ENCODE data around the gene HSP90B1. TPM values are rescaled to one million over a fixed set of nuclear protein-coding genes. Genes with fewer than 3 reads are reported as not detected.
A peak's percentile ranks its signal among the peaks of the same experiment; 100 is the strongest.

HSP90B1 gene
- total and polyA plus RNA-seq, 7 donors, result 50.5 to 528 (median 217) TPM

DNA sequence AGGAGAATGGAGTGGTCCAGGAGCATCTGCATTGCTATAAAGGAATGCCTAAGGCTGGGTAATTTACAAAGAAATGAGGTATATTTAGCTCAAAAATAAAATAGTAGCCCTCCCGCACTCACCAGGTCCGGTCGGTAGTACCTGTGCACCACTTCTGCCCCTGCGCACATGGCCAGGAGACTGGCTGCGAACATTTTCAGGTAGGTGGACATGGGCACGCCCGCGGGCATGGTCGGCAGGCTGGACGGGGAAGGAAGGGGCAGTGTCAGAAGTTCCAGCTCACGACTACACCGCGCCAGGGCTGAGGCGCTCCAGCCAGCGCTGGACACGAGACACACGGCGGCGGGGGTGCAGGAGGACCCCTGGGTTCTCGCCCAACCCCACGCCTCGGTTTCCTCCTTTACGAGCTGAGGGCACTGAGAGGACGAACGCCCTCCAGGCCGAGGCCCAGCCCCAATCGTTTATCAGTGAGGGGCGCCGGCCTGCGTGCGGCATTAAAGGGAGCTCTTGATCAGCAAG is 26.4 kb downstream of the HSP90B1 start:
- no peak for DNase-seq
- H3K4me1 ChIP-seq, result peaks cover 0 to 25% (median 21%) of the 10 kb centered on the region in 4 donors
- no peaks in the 10 kb centered on the region for H3K9me3 ChIP-seq
- peaks cover 5 to 30% (median 8%) of the 10 kb centered on the region in 4 donors for H3K36me3 ChIP-seq
- no peaks in the 10 kb centered on the region for H3K27me3 ChIP-seq
- H3K4me3 ChIP-seq, result peak overlapping the region; percentile 62 to 94 (median 68)
- intact Hi-C loops (cut with DNase I), result loop anchor here (1.0 to 2.0 kb wide), 2 partner anchors 9 to 26 kb away; partner anchors contain the start of genes HSP90B1 and TDG
- WGBS, 2 donors, result 0 to 1% methylated on average over 31 of the region's 31 CpGs
- H3K27ac ChIP-seq, result peak overlapping the region; percentile 88 to 91 (median 90)
- no peak for TF ChIP-seq POLR2AphosphoS5 (IDR thresholded peaks at IDR 0.05)
- TF ChIP-seq EP300 (IDR thresholded peaks at IDR 0.05), result no peak
- TF ChIP-seq, protein P1, sequence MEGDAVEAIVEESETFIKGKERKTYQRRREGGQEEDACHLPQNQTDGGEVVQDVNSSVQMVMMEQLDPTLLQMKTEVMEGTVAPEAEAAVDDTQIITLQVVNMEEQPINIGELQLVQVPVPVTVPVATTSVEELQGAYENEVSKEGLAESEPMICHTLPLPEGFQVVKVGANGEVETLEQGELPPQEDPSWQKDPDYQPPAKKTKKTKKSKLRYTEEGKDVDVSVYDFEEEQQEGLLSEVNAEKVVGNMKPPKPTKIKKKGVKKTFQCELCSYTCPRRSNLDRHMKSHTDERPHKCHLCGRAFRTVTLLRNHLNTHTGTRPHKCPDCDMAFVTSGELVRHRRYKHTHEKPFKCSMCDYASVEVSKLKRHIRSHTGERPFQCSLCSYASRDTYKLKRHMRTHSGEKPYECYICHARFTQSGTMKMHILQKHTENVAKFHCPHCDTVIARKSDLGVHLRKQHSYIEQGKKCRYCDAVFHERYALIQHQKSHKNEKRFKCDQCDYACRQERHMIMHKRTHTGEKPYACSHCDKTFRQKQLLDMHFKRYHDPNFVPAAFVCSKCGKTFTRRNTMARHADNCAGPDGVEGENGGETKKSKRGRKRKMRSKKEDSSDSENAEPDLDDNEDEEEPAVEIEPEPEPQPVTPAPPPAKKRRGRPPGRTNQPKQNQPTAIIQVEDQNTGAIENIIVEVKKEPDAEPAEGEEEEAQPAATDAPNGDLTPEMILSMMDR (IDR thresholded peaks at IDR 0.05), result no peak
- no peak for TF ChIP-seq POLR2A (IDR thresholded peaks at IDR 0.05)

GRCh38 chr12:103957865-103958388 is 27.7 kb downstream of the HSP90B1 start:
- no peaks in the 10 kb centered on the region for H3K9me3 ChIP-seq
- intact Hi-C loops (cut with DNase I), result loop anchor here (1.0 to 2.0 kb wide), 2 partner anchors 7 to 27 kb away; partner anchors contain the start of genes HSP90B1 and TDG
- peaks cover 2 to 16% (median 5%) of the 10 kb centered on the region in 4 donors for H3K36me3 ChIP-seq
- no peak for DNase-seq
- 84 to 88% methylated on average over 7 of the region's 7 CpGs for WGBS, 2 donors
- H3K4me1 ChIP-seq, result peaks cover 0 to 32% (median 21%) of the 10 kb centered on the region in 4 donors
- no peaks in the 10 kb centered on the region for H3K27me3 ChIP-seq
- peak overlapping the region; percentile 88 to 91 (median 90) for H3K27ac ChIP-seq
- peak overlapping the region; percentile 62 to 94 (median 68) for H3K4me3 ChIP-seq
- TF ChIP-seq, protein P1 (IDR thresholded peaks at IDR 0.05), result no peak
- TF ChIP-seq POLR2A (IDR thresholded peaks at IDR 0.05) (no peak), EP300 (IDR thresholded peaks at IDR 0.05) (no peak), POLR2AphosphoS5 (IDR thresholded peaks at IDR 0.05) (no peak)

- no peak overlapping the region for H3K4me3 ChIP-seq
Observed at GRCh38 chr12:103958621-103959020, 28.4 kb downstream of the HSP90B1 start.

GRCh38 chr12:103960616-103961227 is 30.5 kb downstream of the HSP90B1 start:
- peaks cover 0 to 40% (median 22%) of the 10 kb centered on the region in 4 donors for H3K4me1 ChIP-seq
- H3K36me3 ChIP-seq, result no peaks in the 10 kb centered on the region
- H3K4me3 ChIP-seq, result no peak overlapping the region
- H3K9me3 ChIP-seq, result no peaks in the 10 kb centered on the region
- whole genome bisulfite sequencing, 2 donors, result 20 to 64% methylated on average over 7 of the region's 7 CpGs
- DNase-seq, result no peak
- H3K27me3 ChIP-seq, result no peaks in the 10 kb centered on the region
- TF ChIP-seq EP300 (IDR thresholded peaks at IDR 0.05) (no peak), POLR2A (IDR thresholded peaks at IDR 0.05) (no peak), POLR2AphosphoS5 (IDR thresholded peaks at IDR 0.05) (no peak)
- TF ChIP-seq, protein P1 (IDR thresholded peaks at IDR 0.05), result no peak
- intact Hi-C loops (cut with DNase I), result no loop called here
- H3K27ac ChIP-seq, result no peak overlapping the region

More at GRCh38 chr12:103958621-103959020, 28.4 kb downstream of the HSP90B1 start:
- Histone ChIP-seq H3K9me3 (no peaks in the 10 kb centered on the region), H3K27me3 (no peaks in the 10 kb centered on the region), H3K36me3 (peaks cover 0 to 9% (median 0%) of the 10 kb centered on the region in 4 donors), H3K4me1 (peaks cover 0 to 38% (median 21%) of the 10 kb centered on the region in 4 donors), H3K27ac (peak overlapping the region in 1 of 4 donors; percentile 91)
- no peak for DNase-seq
- TF ChIP-seq EP300 (IDR thresholded peaks at IDR 0.05), result no peak
- TF ChIP-seq, protein P1 (IDR thresholded peaks at IDR 0.05), result no peak
- TF ChIP-seq POLR2A (IDR thresholded peaks at IDR 0.05), result no peak
- TF ChIP-seq POLR2AphosphoS5 (IDR thresholded peaks at IDR 0.05), result no peak
- 14 to 69% methylated on average over 1 of the region's 1 CpG for WGBS, 2 donors
- intact Hi-C loops (cut with DNase I), result no loop called here

Measured in sigmoid colon (tissue), 7 donors.